ENCODE results near the gene PRM1. TPM values are rescaled to one million over a fixed set of nuclear protein-coding genes. Genes with fewer than 3 reads are reported as not detected.

PRM1 gene
- total RNA-seq, 1 donor from 2014 or later: not detected

DNA sequence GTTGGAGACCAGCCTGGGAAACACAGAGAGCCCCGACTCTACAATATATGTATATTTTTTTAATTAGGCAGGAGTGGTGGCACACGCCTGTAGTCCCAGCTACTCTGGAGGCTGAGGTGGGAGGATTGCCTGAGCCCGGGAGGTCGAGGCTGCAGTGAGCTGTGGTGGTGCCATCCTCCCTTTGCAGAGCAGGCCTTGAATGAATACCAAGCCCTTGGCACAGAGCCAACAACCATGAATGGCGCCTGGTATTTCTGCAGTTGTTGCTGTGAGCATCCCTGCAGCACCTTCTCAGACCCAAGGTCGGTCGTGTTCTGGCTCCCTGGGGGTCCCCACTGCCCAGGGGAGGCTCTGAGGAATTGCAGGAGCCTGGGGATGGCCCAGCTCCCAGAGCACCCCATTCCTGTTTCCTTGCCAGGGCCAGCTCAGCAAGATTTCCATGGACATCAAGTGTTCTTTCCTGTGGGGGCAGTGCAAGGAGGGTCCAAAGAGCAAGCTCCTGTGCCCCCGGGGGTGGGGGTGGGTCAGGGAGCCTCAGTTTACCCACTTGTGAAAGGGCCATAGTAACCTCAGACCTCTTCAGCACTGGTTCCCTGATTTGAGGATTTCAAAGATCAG is 38.5 kb upstream of the PRM1 start:
- Mint-ChIP-seq H3K4me3 (ENCODE audit: unreplicated experiment) (no peak overlapping the region), H3K27me3 (ENCODE audit: low read depth, unreplicated experiment) (peaks cover under 1% of the 10 kb centered on the region), H3K36me3 (ENCODE audit: low read depth, unreplicated experiment) (no peaks in the 10 kb centered on the region), H3K27ac (ENCODE audit: unreplicated experiment) (no peak overlapping the region), H3K4me1 (ENCODE audit: low read depth, unreplicated experiment) (peaks cover 26% of the 10 kb centered on the region), H3K9me3 (ENCODE audit: unreplicated experiment) (no peaks in the 10 kb centered on the region)
- Histone ChIP-seq H4K20me1 (ENCODE audit: insufficient read depth, low read length) (no peaks in the 10 kb centered on the region), H3K9me3 (ENCODE audit: insufficient read depth, low read depth, low read length) (no peaks in the 10 kb centered on the region), H3K79me2 (ENCODE audit: insufficient read depth, low read length) (no peaks in the 10 kb centered on the region), H3K4me3 (ENCODE audit: insufficient read depth, low read depth, low read length) (no peak overlapping the region), H2AFZ (ENCODE audit: low read depth, low read length) (no peak overlapping the region), H3K4me2 (ENCODE audit: low read length) (no peak overlapping the region), H3K9ac (ENCODE audit: low read length) (no peak overlapping the region), H3K4me1 (ENCODE audit: insufficient read depth, low read length) (peaks cover 21% of the 10 kb centered on the region), H3K27me3 (ENCODE audit: insufficient read depth, low read length) (no peaks in the 10 kb centered on the region), H3K27ac (ENCODE audit: low read depth, low read length) (no peak overlapping the region), H3K36me3 (ENCODE audit: insufficient read depth, low read length) (no peaks in the 10 kb centered on the region)
- no peak for FAIRE-seq
- TF ChIP-seq CTCF (IDR thresholded peaks at IDR 0.05; ENCODE audit: insufficient read depth, low read depth, low read length) (no peak), EZH2 (IDR thresholded peaks at IDR 0.05; ENCODE audit: insufficient read depth, low read length) (no peak)
- DNase-seq (ENCODE audit: low read depth): no peak

DNA sequence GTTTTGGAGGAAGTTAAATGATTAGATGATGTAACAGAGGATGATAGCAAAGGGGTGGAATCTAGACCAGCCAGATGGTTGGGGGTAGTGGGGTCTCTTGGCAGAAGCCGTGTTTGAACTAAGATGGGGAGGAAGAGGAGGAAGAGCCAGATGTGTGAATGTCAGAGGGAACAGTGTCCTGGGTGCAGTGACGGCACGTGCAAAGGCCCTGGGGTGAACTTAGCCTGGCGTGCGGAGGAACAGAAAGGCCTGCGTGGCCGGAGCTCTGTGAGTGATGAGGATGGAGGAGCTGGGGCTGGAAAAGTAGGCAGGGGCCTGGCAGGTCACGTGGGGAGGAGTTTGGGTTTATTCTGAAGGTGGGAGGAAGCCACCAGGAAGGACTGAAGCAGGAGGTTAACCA is 37.7 kb upstream of the PRM1 start:
- no peaks in the 10 kb centered on the region for H3K36me3 ChIP-seq (ENCODE audit: insufficient read depth, low read length)
- no peaks in the 10 kb centered on the region for H3K27me3 ChIP-seq (ENCODE audit: insufficient read depth, low read length)
- Mint-ChIP-seq H3K36me3 (ENCODE audit: low read depth, unreplicated experiment) (no peaks in the 10 kb centered on the region), H3K27ac (ENCODE audit: unreplicated experiment) (no peak overlapping the region), H3K27me3 (ENCODE audit: low read depth, unreplicated experiment) (no peaks in the 10 kb centered on the region), H3K4me3 (ENCODE audit: unreplicated experiment) (no peak overlapping the region), H3K4me1 (ENCODE audit: low read depth, unreplicated experiment) (peaks cover 33% of the 10 kb centered on the region), H3K9me3 (ENCODE audit: unreplicated experiment) (no peaks in the 10 kb centered on the region)
- DNase-seq (ENCODE audit: low read depth) (no peak), FAIRE-seq (no peak)
- H3K79me2 ChIP-seq (ENCODE audit: insufficient read depth, low read length): no peaks in the 10 kb centered on the region
- H3K9me3 ChIP-seq (ENCODE audit: insufficient read depth, low read depth, low read length): no peaks in the 10 kb centered on the region
- no peak overlapping the region for H3K4me3 ChIP-seq (ENCODE audit: insufficient read depth, low read depth, low read length)
- H2AFZ ChIP-seq (ENCODE audit: low read depth, low read length): no peak overlapping the region
- no peak overlapping the region for H3K27ac ChIP-seq (ENCODE audit: low read depth, low read length)
- no peak overlapping the region for H3K4me2 ChIP-seq (ENCODE audit: low read length)
- TF ChIP-seq CTCF (IDR thresholded peaks at IDR 0.05; ENCODE audit: insufficient read depth, low read depth, low read length): no peak
- no peak for TF ChIP-seq EZH2 (IDR thresholded peaks at IDR 0.05; ENCODE audit: insufficient read depth, low read length)
- H4K20me1 ChIP-seq (ENCODE audit: insufficient read depth, low read length): no peaks in the 10 kb centered on the region
- H3K4me1 ChIP-seq (ENCODE audit: insufficient read depth, low read length): peaks cover 29% of the 10 kb centered on the region
- no peak overlapping the region for H3K9ac ChIP-seq (ENCODE audit: low read length)

- H3K4me3 Mint-ChIP-seq (ENCODE audit: unreplicated experiment): peak overlapping the region; percentile 70
- TF ChIP-seq CTCF (IDR thresholded peaks at IDR 0.05; ENCODE audit: insufficient read depth, low read depth, low read length) (no peak), EZH2 (IDR thresholded peaks at IDR 0.05; ENCODE audit: insufficient read depth, low read length) (no peak)
- FAIRE-seq: no peak
Observed at GRCh38 chr16:11316331-11317015, 35.3 kb upstream of the PRM1 start.

More at GRCh38 chr16:11316331-11317015, 35.3 kb upstream of the PRM1 start:
- H3K4me1 ChIP-seq (ENCODE audit: insufficient read depth, low read length): peaks cover 49% of the 10 kb centered on the region
- Mint-ChIP-seq H3K4me1 (ENCODE audit: low read depth, unreplicated experiment) (peaks cover 48% of the 10 kb centered on the region), H3K27me3 (ENCODE audit: low read depth, unreplicated experiment) (no peaks in the 10 kb centered on the region), H3K9me3 (ENCODE audit: unreplicated experiment) (no peaks in the 10 kb centered on the region), H3K27ac (ENCODE audit: unreplicated experiment) (peak overlapping the region; percentile 97), H3K36me3 (ENCODE audit: low read depth, unreplicated experiment) (no peaks in the 10 kb centered on the region)
- peak overlapping the region; percentile 69 for H3K9ac ChIP-seq (ENCODE audit: low read length)
- DNase-seq (ENCODE audit: low read depth): no peak
- no peaks in the 10 kb centered on the region for H3K9me3 ChIP-seq (ENCODE audit: insufficient read depth, low read depth, low read length)
- H3K79me2 ChIP-seq (ENCODE audit: insufficient read depth, low read length): no peaks in the 10 kb centered on the region
- H3K36me3 ChIP-seq (ENCODE audit: insufficient read depth, low read length): no peaks in the 10 kb centered on the region
- H3K4me2 ChIP-seq (ENCODE audit: low read length): peak overlapping the region; percentile 63
- H4K20me1 ChIP-seq (ENCODE audit: insufficient read depth, low read length): no peaks in the 10 kb centered on the region
- H3K27ac ChIP-seq (ENCODE audit: low read depth, low read length): peak overlapping the region; percentile 56
- peak overlapping the region; percentile 73 for H2AFZ ChIP-seq (ENCODE audit: low read depth, low read length)
- no peak overlapping the region for H3K4me3 ChIP-seq (ENCODE audit: insufficient read depth, low read depth, low read length)
- no peaks in the 10 kb centered on the region for H3K27me3 ChIP-seq (ENCODE audit: insufficient read depth, low read length)

Measured in astrocyte (in vitro differentiated cells and primary cell).